ENCODE measurements around the gene BCL2L13.

Gene BCL2L13

DNA sequence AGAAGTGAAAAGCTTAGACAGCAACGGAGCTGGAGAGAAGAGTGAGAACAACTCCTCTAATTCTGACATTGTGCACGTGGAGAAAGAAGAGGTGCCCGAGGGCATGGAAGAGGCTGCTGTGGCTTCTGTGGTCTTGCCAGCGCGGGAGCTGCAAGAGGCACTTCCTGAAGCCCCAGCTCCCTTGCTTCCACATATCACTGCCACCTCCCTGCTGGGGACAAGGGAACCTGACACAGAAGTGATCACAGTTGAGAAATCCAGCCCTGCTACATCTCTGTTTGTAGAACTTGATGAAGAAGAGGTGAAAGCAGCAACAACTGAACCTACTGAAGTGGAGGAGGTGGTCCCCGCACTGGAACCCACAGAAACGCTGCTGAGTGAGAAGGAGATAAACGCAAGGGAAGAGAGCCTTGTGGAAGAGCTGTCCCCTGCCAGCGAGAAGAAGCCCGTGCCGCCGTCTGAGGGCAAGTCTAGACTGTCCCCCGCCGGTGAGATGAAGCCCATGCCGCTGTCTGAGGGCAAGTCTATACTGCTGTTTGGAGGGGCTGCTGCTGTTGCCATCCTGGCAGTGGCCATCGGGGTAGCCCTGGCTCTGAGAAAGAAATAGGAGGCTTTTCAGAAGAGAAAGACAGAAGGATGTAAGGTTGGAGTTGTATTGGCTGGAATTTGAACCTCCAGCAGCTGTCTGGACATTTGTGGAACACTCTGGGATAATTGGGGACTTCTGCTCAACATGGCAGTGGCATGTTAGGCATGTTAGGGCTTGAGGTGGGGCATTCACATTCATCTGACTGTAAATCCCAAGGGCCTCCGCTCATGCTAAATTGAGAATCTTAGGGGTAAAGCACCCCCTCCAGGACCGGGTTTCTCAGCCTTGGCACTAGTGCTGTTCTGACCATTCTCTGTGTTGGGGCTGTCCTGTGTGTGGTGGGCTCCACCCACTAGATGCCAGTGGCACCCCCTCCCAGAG, 88.7 kb downstream of the BCL2L13 start:
- no peak for DNase-seq (ENCODE audit: low read depth)

DNA sequence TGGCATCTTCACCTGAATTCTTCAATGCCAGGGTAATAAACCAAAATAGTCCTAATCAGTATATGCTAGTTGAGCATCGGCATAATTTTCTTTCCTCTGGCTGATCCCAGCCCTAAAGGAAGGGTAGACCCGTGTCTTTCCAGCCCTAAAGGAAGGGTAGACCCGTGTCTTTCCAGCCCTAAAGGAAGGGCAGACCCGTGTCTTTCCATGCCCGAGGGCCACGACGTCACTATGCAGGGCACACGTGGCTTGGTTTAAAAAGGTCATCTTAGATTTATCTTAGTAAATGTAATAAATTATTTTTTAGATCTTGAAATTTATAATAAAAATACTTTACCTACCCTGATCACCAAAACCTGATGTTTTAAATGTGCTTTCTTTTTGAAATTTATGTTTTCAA, 90.2 kb downstream of the BCL2L13 start:
- DNase-seq (ENCODE audit: low read depth), result no peak

DNA sequence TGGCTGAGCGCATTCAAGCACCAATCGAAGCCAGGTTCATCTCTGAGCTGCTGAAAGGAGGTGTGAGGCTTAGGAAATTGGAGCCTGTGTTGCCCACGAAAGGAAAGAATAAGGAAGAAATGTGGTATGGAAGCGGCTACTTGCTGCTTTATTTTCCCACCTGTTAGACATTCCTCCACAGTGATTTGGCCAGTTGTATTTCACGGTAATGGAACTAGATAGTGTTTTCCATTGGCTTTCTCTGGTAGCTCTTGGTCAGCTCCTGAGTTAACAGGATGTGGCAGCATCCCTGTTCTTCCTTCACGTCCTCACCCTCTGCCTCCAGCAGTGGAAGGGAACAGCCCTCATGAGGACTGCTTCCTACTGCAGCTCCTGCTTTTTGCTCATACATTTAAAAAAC, 91.0 kb downstream of the BCL2L13 start:
- DNase-seq (ENCODE audit: low read depth), result no peak

DNA sequence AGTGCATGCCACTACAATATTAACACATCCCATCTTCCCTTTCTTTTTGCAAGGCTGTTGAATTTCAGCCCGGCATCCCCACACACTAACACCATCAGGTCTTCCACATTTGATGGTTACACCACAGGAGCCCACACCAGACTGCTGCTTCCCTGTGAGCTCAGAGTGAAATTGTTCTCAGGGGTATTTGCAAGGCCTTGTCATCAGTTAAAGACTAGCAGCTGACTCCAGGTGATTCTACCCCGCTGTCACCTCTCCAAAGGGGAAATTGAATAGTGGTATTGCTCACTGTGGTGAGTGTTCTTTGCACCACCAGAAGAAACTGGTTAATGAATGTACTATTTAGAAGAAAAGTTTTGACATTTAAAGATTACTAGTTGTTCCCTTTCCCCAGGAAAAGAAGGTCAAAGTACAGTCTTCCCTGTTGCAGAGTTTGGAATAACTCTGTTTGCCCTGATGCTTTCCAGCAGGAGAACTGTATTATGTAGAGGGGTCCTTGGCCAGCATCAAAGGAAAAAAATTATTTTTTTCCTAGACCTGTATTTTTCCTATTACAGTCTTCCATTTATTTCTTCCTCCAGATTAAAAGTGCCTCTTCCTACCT, 93.8 kb downstream of the BCL2L13 start:
- no peak for DNase-seq (ENCODE audit: low read depth)

DNA sequence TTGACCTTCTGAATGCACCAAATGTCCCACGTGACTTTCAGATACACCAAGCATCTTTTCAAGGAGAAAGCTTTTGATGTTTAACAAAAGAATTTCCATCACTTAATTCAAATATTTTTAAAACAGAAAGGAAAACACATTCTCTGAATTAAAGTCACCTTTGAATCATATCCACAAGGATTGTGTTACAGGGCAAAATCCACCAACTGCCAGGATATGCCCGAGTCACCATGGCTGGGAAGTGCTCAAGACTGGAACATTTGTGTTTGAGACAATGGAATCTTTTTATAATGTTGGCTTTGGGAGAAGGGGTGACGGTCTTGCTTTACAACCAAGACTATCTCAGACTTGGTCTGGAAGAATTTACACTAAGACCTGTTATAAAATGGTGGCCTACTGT, 94.9 kb downstream of the BCL2L13 start:
- no peak for DNase-seq (ENCODE audit: low read depth)

DNA sequence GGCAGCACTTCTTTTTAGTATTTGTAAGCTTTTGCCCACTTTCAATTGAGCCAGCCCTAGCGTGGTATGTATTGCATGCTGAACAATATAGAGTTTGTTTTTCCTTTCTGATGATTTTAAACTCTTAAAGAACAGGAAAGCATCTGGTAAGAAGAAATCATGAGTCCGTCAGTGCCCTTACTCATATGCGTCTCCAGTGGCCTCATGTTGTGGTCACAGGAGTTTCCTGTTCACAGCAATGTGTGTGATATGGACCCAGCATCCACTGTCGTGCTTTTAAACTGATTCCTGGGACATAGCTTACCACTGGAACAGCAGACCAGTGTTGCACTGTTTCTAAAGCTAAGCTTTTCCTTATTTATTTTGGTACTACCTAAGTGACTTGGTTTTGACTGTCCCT, 95.6 kb downstream of the BCL2L13 start:
- no peak for DNase-seq (ENCODE audit: low read depth)

DNA sequence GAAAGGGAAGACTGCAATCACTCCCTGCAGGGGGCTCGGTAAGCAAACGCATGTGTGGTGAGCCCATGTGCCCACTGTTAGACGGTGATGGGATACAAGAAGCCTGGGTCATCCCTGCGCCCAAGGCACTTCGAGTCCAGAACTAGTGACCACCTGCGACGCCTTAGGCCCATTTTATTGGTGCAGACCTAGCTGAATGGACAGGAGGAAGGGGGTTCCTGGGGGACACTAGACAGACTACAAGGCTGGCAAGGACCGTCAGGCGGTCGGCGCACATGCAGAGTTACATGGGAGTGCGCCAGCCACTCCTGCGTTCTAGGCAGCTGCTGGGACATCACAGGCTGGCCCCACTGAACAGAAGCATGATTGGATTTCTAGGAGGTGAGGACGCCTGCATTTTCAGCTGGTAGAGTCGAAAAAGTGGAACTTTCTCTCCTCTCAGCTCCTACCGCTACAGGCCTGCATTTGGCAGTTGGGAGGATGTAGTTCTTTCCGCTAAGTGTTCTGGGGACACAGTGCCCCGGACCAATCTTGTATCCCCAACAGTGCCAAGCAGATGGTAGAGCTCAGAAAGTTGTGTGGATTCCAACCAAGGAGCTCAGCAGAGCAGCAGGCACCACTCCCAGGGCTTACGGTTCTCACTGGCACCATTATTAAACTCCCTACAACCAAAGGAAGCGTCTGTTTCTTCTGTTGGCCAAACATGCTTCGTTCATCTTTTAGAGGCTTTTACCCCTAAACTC, 100.0 kb downstream of the BCL2L13 start:
- DNase-seq (ENCODE audit: low read depth), result no peak

DNA sequence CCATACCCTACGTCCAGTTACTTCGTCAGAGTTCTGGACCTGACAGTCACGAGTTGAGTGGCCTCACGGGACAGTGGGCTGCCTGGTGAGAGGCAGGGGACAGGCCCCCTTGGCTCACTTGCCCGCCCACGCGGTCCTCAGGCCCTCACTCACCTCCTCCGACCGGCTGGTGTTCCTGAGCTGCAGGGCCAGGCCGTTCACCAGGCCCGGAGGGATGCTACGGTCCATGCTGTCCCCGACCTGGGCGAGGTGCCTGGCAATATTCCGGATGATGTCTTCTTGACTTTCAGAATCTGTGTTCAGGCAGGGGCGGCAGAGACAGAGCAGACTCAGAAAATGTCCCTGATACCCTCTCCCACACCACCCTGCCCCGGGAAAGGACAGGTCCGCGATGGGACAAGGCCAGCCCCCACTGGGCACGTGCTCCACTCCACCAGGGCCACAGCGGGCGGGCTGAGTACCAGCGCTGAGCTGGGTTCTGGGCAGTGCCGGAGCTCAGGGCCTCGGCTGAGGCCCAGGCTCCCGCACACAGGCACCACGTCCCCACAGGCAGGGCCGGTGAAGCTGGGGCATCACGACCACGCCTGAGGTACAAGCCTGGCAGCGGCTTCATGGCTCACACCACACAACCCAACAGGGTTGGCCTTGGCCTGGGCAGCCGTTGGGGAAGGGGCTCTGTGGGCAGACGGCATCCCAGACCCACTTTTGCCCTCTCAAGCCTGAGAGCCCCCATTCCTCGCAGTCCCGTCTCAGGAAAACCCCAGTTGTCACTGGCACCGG, 100.8 kb downstream of the BCL2L13 start:
- DNase-seq (ENCODE audit: low read depth), result no peak

DNA sequence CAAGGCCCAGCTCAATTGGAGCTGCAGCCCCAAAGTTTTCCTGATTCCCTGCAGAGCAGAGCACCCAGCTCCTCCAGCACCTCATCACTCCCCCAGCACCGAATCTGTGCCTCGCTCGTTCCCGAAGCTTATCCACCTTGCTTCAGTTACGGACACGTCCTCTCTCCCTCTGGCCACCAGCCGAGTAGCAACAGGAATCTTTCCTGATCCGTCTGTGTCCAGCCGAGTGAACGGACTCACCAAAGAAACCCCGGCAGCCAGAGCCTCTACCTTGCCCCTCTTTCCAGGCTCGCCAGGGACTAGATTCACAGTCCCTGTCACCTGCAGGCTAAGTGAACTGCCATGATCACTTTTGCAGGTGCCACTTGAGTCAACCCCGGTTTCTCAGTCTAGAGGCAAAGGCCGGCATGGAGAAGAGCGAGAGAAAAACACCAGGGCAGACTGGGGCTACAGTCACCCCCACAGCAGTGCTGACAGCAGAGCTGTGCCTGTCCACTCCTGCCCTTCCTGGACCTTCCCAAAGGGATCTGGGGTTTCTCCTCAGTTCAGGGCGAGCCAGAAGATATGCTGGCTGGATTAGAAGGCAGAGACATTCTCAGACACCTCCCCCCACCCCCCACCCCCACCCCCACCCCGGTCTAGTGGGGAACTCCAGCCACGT, 103.4 kb downstream of the BCL2L13 start:
- no peak for DNase-seq (ENCODE audit: low read depth)

DNA sequence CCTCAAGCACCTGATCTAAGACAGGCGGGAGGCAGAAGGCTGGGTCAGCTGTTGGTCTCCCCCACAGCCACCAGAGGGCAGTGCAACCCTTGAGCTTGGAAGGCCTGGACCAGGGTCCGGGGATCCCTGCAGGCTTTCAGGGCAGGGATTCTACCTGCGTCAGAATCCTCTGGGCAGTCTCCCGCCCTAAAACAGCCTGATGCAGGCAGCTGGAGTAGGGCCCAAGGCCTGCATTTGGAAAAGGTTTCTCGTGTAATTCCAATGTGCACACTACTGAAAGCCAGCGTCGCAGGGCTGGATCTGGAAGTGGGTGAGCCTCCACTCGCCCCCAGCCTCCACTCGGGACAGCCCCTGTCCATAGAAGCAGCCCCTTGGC, 104.0 kb downstream of the BCL2L13 start:
- no peak for DNase-seq (ENCODE audit: low read depth)

DNA sequence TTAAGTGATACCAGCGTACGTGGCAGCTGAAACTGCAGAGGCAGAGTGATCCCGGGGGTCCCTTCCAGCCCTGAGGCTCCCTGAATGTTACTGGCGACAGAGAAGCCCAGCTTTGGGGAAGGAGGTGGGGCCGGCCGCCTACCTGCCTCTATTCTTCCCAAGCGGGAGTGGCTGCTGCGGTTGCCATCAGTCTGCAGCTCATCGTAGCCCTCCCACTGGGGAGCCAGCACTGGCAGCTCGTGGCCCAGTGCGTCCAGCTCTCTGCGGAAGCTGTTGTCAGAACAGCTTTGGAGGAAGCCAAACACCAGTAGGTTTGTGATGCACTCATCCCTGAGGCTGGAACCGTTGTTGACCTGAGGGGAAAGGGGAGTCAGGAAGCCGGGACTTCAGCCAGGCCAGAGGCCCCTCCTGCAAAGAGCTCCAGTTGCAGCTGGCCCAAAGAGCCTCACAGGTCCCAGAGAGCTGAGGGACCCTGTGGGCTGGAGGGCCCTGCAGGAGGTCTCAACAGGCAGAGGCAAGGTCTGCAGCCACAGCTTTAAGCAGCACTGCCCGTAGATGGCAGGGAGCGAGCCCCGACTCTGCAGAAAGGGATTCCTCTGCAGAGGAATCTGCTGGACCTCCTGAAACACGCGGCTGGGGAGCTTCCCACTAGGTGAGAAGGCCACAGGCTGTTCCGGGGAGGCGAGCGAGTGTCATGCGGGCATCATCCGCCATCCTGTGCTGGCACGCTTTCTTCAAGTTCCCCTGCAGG, 105.3 kb downstream of the BCL2L13 start:
- DNase-seq (ENCODE audit: low read depth), result no peak

DNA sequence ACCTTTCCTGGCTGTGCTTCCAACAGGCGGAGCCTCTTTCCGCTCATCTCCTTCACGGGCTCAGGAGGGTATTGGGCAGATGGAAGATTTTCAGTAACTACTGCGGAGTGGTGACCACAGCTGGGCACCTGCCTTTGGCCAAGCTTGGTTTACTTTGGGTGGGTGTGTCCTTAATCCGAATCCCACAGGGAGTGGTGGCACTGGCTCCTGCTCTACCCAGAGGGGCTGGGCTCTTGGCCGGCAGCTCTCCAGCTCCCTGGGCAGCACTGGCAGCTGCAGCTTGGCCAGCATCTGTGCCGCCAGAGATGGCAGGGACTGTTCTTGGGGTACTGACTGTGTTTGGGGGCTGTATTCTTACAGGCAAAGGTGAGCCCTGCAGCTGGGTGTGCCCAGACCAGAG, 105.9 kb downstream of the BCL2L13 start:
- DNase-seq (ENCODE audit: low read depth), result no peak

DNA sequence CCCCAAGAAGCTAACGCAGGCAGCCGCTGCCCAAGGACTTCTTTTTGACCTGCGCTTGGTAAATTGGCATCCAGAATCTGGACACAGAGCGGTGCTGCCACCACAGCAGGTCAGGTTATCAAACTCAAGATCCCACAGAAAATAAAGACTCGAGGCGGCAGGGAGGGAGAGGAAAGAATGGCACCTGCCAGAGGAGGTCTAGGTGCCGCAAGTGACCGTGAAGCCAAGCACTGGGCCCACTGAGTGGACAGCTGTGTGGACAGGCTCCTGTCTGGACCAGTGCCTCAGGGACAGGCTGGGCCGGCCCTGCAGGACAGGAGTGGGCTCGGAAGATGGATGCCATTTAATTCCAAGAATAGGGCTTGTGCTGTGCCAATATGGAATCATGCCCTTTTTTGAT, 108.4 kb downstream of the BCL2L13 start:
- no peak for DNase-seq (ENCODE audit: low read depth)

DNA sequence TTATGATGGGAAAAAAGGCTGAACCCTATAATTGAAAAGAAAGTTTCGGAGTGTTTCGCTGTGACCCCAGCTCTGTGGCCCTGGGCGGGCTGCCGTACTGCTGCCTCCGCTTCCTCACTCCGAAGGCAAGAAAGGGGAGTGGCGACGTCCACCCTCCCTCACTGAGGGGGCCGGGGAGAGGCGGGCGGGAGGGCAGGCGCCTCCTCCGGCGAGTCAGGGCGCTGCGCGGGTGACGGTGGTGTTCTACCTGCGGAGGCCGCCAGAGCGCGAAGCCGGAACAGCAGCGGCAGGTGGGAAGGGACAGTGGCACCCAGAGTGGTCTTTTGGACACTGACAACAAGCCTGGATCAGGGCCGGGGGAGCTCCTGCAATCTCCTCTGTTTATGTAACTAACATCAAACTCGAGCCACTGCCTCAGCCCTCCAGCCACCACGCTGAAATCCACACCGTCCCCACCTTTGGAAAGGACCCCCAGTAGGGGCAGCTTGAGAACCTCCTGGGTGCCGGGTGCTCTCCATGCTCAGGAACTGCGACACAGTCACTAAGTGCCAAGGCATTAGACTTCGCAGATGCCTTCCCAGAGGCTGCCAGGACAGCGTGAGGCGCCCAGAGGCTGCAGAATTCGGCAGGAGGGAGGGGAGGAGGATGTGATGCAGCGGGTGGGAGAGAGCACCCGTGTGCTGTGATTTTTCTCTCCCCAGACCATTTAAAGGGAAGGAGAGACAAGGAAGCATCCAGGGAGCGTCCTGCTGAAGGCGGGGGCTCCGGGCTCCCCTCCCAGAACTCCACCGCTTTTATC, 110.2 kb downstream of the BCL2L13 start:
- DNase-seq (ENCODE audit: low read depth), result no peak

DNA sequence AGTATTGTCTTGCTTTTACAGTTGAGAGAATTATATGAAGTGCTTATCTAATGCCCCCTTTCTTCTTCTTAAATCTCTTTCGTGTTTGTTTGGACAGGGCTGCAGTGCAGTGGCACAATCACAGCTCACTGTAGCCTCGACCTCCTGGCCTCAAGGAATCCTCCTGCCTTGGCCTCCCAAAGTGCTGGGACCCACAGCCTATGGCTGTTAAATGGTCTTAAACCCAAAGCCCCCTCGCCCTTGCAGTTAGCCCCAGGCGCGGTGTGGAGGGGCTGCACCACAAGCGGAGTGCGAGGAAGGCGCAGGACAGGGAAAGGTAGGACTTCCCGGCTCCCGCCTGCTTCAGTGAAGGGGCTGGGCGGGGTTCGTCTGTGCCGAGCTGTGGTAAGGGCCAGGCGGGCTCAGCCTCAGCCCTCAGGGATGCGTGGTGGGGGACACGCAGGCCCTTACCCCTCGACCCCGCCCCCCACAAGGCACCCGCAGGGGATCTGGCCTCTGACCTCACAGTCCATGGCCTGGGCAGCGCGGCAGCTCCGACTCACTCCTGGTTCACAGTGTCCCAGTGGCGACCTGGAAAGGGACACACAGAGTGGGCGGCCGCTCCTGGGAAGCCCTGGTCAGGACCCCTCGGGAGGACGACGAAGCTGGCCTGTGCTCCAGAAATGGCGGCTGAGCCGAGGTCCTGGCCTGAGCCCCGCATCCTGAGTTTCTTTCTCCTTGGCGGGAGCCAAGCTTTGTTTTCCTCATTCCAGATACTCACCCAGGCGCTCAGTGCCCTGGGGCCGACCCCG, 111.2 kb downstream of the BCL2L13 start:
- DNase-seq (ENCODE audit: low read depth), result no peak

DNA sequence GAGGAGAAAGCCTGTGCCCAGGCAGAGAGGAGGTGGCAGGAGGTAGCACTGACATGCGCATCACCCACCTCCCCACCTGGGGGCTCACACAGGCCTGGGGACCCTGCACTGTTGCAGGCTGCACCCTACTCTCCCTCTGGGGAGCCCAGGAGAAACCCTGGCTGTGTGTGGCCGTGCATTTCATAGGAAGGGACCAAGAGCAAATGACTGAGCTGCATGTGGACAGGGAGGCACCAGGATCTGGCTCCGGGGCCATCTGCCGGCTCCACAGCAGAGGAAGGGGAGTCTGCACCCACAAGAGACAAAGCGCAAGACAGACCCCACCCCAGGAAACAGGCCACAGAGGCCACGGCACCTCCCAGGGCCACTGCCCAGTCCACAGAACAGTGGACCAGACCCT, 113.0 kb downstream of the BCL2L13 start:
- DNase-seq (ENCODE audit: low read depth), result no peak

DNA sequence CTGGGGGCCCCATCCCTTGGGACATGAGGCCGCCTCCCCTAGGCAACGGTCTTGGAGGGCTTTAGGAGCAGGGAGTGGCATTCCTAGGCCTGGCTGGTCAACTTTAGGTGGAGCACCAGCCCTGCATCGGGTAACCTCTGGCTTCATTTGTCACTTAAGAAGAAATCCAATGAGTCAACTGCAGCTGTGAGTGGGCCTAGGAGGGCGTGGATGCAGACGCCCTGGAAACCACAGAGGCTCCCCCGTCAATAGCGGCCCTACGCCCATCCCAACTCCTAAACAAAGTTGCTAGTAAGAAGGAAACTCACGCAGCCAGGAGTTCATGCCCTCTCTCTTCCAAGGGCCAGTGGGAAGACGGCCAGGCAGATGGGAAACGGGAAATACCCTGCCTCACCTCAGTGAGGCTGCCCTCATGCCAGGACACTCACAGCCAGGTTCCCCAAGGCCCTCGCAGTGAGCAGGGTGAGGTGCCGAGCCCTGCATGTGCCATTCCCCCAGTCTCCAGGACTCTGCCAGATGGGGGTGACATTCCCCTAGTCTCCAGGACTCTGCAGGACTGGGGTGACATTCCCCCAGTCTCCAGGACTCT, 114.9 kb downstream of the BCL2L13 start:
- no peak for DNase-seq (ENCODE audit: low read depth)

DNA sequence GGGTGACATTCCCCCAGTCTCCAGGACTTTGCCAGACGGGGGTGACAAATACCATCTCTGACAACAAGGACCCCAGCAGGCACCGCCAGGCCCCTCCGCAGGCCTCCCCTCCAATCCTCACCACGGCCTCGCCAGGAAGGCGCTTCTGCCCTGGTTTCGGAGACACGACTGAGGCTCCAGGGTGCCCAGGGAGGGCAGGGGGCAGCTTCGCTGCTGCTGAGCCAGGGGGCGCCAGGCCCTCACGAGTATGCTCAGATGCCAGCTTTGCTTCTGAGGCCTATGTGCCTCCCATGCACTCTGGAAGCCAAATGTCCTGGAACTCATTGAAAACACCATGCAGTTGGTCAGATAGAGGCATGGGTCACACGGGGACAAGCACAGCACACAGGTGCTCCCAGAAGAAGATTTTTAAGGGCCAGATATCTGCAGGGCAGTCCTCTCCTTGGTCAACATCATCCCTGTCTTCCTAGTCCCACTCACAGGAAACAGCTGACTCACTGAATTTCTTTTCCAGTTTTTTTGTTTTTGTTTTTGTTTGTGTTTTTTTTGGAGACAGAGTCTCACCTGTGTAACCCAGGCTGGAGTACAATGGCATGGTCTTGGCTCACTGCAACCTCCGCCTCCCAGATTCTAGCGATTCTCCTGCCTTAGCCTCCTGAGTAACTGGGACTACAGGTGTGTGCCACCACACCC, 115.8 kb downstream of the BCL2L13 start:
- no peak for DNase-seq (ENCODE audit: low read depth)
